Measurements from ENCODE around the gene MIOX. TPM values are rescaled to one million over a fixed set of nuclear protein-coding genes. Genes with fewer than 3 reads are reported as not detected.

Gene MIOX
- total and polyA plus RNA-seq, 10 of the 15 experiments (the other 5 are each of a cell fraction or from before 2014, with no cell fraction given), result 0.10 to 0.31 TPM; not detected in 8

DNA sequence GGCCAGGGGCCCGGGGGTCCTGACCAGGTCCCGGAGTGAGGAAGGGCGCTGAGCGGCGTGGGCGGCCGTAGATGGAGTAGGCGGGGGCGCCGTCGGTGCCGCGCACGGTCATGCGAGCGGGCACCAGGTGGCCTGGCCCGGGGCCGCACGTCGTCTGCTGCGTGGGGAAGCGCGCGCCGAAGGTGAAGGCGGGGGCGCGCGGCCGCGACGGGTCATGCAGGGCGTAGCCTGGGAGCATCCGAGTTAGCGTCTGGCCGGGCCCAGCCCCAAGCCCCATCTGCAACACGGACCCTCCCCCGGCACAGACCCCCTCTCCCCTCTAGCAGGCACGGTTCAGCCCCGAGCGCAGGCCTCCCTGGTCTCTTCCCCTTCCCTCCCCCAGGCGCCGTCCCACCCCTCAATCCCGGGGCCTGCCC, 44.9 kb downstream of the MIOX start (continued):
- TF ChIP-seq MXI1 (IDR thresholded peaks at IDR 0.05; ENCODE audit: low read depth, low read length) (0 out of 2 replicates have a peak, but pooled peaks have one; percentile 12), BCL11A (IDR thresholded peaks at IDR 0.05; ENCODE audit: low read depth, low read length) (peak; percentile 4; the same call in 1 of the 2 replicates), EGR1 (IDR thresholded peaks at IDR 0.05; ENCODE audit: borderline replicate concordance in 1 of 2, low read depth in 2 of 2, low read length in 2 of 2) (peak in 1 of 2 experiments; percentile 91; a peak in 2 of 3 replicates), ESRRA (IDR thresholded peaks at IDR 0.05; ENCODE audit: low read length) (no peak), TBL1XR1 (IDR thresholded peaks at IDR 0.05; ENCODE audit: low read depth, low read length) (no peak), PAX5 (IDR thresholded peaks at IDR 0.05; ENCODE audit: borderline replicate concordance, low read depth, low read length) (peak; percentile 57; the same call in 1 of the 2 replicates), ZSCAN29 (IDR thresholded peaks at IDR 0.05) (0 out of 2 replicates have a peak, but pooled peaks have one; percentile 27), FOS (IDR thresholded peaks at IDR 0.05; ENCODE audit: borderline replicate concordance, extremely low read depth, insufficient read length) (no peak), CHD2 (IDR thresholded peaks at IDR 0.05; ENCODE audit: borderline replicate concordance, low read depth, low read length) (0 out of 2 replicates have a peak, but pooled peaks have one; percentile 17), MTA3 (IDR thresholded peaks at IDR 0.05; ENCODE audit: borderline replicate concordance, low read length) (no peak), NR2F1 (conservative IDR thresholded peaks at IDR 0.05) (peak; percentile 79), SMARCA5 (IDR thresholded peaks at IDR 0.05) (0 out of 2 replicates have a peak, but pooled peaks have one; percentile 57), NFXL1 (IDR thresholded peaks at IDR 0.05; ENCODE audit: borderline replicate concordance) (no peak), TCF3 (IDR thresholded peaks at IDR 0.05; ENCODE audit: borderline replicate concordance, insufficient read depth, low read depth, low read length) (peak; percentile 95)
- TF ChIP-seq, protein P1, sequence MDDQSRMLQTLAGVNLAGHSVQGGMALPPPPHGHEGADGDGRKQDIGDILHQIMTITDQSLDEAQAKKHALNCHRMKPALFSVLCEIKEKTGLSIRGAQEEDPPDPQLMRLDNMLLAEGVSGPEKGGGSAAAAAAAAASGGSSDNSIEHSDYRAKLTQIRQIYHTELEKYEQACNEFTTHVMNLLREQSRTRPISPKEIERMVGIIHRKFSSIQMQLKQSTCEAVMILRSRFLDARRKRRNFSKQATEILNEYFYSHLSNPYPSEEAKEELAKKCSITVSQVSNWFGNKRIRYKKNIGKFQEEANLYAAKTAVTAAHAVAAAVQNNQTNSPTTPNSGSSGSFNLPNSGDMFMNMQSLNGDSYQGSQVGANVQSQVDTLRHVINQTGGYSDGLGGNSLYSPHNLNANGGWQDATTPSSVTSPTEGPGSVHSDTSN (IDR thresholded peaks at IDR 0.05; ENCODE audit: insufficient replicate concordance, low read depth, low read length), result peak; percentile 24
- TF ChIP-seq, protein P2, sequence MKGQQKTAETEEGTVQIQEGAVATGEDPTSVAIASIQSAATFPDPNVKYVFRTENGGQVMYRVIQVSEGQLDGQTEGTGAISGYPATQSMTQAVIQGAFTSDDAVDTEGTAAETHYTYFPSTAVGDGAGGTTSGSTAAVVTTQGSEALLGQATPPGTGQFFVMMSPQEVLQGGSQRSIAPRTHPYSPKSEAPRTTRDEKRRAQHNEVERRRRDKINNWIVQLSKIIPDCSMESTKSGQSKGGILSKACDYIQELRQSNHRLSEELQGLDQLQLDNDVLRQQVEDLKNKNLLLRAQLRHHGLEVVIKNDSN (IDR thresholded peaks at IDR 0.05; ENCODE audit: borderline replicate concordance, extremely low read length, insufficient read depth, low read depth, low read length), result no peak
- TF ChIP-seq, protein P3, sequence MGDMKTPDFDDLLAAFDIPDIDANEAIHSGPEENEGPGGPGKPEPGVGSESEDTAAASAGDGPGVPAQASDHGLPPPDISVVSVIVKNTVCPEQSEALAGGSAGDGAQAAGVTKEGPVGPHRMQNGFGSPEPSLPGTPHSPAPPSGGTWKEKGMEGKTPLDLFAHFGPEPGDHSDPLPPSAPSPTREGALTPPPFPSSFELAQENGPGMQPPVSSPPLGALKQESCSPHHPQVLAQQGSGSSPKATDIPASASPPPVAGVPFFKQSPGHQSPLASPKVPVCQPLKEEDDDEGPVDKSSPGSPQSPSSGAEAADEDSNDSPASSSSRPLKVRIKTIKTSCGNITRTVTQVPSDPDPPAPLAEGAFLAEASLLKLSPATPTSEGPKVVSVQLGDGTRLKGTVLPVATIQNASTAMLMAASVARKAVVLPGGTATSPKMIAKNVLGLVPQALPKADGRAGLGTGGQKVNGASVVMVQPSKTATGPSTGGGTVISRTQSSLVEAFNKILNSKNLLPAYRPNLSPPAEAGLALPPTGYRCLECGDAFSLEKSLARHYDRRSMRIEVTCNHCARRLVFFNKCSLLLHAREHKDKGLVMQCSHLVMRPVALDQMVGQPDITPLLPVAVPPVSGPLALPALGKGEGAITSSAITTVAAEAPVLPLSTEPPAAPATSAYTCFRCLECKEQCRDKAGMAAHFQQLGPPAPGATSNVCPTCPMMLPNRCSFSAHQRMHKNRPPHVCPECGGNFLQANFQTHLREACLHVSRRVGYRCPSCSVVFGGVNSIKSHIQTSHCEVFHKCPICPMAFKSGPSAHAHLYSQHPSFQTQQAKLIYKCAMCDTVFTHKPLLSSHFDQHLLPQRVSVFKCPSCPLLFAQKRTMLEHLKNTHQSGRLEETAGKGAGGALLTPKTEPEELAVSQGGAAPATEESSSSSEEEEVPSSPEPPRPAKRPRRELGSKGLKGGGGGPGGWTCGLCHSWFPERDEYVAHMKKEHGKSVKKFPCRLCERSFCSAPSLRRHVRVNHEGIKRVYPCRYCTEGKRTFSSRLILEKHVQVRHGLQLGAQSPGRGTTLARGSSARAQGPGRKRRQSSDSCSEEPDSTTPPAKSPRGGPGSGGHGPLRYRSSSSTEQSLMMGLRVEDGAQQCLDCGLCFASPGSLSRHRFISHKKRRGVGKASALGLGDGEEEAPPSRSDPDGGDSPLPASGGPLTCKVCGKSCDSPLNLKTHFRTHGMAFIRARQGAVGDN (IDR thresholded peaks at IDR 0.05), result peak; percentile 79
